ENCODE measurements around the gene SFT2D1.
"Not testable (repeated sequence)": the region's sequence is repeated elsewhere in the genome, so short reads cannot be mapped to it uniquely, and the experiment has no call there.

The SFT2D1 gene

DNA sequence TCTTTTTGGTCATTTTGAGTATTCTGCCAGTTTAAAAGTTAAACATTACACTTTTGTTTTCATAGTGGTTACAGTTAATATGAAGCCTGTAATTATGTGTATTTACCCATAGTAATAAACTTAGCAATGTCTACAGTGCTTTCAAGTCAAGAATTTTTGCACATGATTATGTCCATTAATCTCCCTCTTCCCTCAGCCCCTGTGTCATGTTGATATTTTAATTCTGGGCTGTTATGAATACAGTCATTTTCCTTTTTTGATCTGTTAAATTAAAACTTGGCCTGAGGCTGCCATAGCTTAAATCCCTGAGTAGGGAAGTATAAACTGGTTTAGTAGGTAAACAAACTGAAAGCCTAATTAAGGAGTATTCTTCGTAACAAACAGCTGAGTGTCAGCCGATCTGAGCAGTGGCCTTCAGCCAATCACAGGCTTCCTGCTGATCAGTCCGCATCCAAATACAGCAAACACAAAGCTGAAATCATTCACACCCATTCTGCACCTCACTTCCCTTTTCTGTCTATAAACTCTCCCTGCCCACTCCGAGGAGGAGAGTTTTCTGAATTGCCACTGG is 9.5 kb upstream of the SFT2D1 start:
- DNase-seq (ENCODE audit: low read depth, low spot score), result no peak
- POLR2A ChIA-PET, result no interaction called here
- CTCF ChIA-PET, result no interaction called here
- TF ChIP-seq, protein P1, sequence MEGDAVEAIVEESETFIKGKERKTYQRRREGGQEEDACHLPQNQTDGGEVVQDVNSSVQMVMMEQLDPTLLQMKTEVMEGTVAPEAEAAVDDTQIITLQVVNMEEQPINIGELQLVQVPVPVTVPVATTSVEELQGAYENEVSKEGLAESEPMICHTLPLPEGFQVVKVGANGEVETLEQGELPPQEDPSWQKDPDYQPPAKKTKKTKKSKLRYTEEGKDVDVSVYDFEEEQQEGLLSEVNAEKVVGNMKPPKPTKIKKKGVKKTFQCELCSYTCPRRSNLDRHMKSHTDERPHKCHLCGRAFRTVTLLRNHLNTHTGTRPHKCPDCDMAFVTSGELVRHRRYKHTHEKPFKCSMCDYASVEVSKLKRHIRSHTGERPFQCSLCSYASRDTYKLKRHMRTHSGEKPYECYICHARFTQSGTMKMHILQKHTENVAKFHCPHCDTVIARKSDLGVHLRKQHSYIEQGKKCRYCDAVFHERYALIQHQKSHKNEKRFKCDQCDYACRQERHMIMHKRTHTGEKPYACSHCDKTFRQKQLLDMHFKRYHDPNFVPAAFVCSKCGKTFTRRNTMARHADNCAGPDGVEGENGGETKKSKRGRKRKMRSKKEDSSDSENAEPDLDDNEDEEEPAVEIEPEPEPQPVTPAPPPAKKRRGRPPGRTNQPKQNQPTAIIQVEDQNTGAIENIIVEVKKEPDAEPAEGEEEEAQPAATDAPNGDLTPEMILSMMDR (IDR thresholded peaks at IDR 0.05; ENCODE audit: insufficient read depth, low read length, missing control alignments), result no peak
- no peak overlapping the region for H3K4me3 ChIP-seq (ENCODE audit: low read depth, low read length)

DNA sequence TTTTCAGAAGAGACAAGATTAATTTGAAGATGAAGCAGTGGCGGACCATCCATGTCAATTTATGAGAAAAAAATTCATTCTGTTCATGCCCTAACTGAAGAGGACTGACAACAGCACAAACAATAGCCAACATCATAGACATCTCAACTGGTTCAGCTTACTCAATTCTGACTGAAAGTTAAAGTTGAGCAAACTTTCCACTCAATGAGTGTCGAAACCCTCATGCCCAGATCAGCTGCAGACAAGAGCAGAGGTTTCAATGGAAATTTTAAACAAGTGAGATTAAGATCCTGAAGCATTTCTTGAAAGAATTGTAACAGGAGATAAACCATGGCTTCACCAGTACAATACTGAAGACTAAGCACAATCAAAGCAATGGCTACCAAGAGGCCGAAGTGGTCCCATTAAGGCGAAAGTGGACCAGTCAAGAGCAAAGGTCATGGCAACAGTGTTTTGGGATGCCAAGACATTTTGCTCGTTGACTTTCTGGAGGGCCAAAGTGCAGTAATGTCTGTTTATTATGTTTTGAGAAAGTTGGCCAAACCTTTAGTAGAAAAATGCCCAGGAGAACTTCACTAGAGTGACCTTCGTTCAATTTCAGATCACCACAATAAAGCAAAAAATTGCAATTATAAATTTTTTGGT is 6.1 kb upstream of the SFT2D1 start:
- CTCF ChIA-PET, result no interaction called here
- H3K4me3 ChIP-seq (ENCODE audit: low read depth, low read length), result no peak overlapping the region
- no peak for DNase-seq (ENCODE audit: low read depth, low spot score)
- POLR2A ChIA-PET, result no interaction called here
- TF ChIP-seq, protein P1 (IDR thresholded peaks at IDR 0.05; ENCODE audit: insufficient read depth, low read length, missing control alignments), result no peak

DNA sequence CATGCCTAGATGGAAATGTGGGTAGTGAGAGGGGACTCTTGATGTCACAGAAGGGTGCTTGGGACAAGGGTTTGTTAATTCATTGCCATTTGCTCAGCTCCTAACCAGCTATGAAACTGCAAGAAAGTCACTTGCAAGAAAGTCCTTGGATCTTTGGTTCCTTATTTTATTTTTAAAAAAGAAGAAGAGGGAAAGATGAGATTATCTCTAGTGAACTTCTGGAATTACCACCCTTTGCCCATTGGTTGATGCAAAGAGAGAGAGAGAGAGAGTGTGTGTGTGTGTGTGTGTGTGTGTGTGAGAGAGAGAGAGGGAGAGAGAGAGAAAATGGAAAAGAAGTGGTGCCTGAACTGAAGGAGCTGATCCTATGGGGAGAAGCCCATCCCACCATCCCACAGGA is 4.6 kb upstream of the SFT2D1 start:
- TF ChIP-seq, protein P1 (IDR thresholded peaks at IDR 0.05; ENCODE audit: insufficient read depth, low read length, missing control alignments), result no peak
- ChIA-PET POLR2A (no interaction called here), CTCF (no interaction called here)
- H3K4me3 ChIP-seq (ENCODE audit: low read depth, low read length), result no peak overlapping the region
- no peak for DNase-seq (ENCODE audit: low read depth, low spot score)

DNA sequence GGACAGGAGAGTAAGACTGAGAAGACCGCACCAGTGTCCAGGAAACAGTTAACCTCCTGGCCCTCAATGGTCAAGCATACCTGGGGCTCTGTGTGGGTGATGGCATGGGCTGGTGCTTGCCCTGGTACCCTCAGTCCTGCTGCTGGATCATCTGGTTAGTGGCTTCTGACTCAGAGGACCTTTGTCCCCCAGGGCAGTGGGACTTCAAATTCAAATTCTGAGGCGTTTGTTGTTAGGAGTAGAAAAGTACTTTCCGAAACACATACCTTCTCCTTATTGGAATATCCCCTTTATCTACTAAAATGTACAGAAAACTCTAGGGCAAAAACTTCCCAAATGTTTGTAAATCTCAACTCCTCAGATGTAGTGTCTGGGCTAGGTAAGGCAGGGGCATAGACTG is 4.1 kb upstream of the SFT2D1 start:
- no peak for DNase-seq (ENCODE audit: low read depth, low spot score)
- CTCF ChIA-PET, result no interaction called here
- no peak overlapping the region for H3K4me3 ChIP-seq (ENCODE audit: low read depth, low read length)
- POLR2A ChIA-PET, result no interaction called here
- TF ChIP-seq, protein P1 (IDR thresholded peaks at IDR 0.05; ENCODE audit: insufficient read depth, low read length, missing control alignments), result no peak

DNA sequence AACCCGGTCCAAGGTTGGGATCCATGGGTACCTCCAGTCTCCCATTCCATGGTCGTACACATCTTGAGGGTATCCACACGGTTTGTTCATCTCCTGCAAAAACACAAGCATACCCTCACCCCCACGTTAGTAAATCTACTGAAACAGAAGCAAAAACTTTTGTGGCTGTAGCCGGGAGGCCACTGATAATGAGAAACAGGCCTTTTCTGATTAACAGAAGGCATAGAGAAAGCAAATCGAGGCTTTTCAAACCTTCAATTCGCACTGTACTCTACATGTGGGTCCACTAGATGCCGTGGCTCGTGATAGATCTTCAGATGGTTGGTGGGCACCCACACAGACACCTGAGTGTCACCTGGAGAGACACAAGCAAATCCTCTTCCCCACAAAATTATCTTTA is 3.3 kb upstream of the SFT2D1 start:
- POLR2A ChIA-PET; H3K4me3 ChIP-seq (ENCODE audit: low read depth, low read length); DNase-seq (ENCODE audit: low read depth, low spot score): not testable (repeated sequence)
- CTCF ChIA-PET, result interaction anchor here (2.9 kb wide), 1 partner anchor 32 kb away, joined by 11 read pairs; no protein-coding TSS in a partner anchor

DNA sequence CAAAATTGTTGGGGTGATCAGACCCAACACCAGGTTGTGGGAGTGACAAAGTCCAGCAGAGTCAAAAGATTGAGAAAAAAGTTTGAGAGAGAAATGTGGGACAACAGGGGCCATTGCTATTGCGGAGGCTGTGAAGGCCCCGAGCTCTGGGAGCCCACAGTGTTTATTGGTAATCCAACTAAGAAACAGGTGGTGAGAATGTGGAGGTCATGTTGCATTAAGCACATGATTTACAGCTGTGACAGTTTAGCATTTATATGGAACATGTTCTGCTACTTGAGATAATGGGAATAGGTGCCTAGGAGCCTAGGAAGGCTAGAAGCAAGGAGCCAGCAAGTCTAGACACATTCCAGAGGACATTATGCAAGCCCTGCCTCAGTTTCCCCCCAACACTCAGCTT is 2.6 kb upstream of the SFT2D1 start:
- POLR2A ChIA-PET; DNase-seq (ENCODE audit: low read depth, low spot score): not testable (repeated sequence)
- CTCF ChIA-PET, result interaction anchor here (2.9 kb wide), 1 partner anchor 31 kb away, joined by 11 read pairs; no protein-coding TSS in a partner anchor

DNA sequence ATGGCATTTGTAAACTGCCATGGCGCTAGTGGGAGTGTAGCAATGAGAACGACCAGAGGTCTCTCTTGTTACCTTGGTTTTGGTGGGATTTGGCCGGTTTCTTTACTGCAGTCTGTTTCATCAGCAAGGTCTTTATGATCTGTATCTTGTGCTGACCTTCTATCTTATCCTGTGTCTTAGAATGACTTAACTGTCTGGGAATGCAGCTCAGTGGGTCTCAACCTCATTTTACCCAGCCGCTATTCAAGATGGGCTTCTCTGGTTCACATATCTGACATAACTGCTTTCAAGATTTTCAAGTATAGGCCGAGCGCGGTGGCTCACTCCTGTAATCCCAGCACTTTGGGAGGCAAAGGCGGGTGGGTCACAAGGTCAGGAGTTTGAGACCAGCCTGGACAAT is 1.9 kb upstream of the SFT2D1 start:
- H3K4me3 ChIP-seq (ENCODE audit: low read depth, low read length), result no peak overlapping the region
- no peak for DNase-seq (ENCODE audit: low read depth, low spot score)
- TF ChIP-seq, protein P1 (IDR thresholded peaks at IDR 0.05; ENCODE audit: insufficient read depth, low read length, missing control alignments), result no peak
- POLR2A ChIA-PET, result no interaction called here
- CTCF ChIA-PET, result interaction anchor here (2.9 kb wide), 1 partner anchor 31 kb away, joined by 11 read pairs; no protein-coding TSS in a partner anchor

More for the DNA sequence above, 2.6 kb upstream of the SFT2D1 start:
- not testable (repeated sequence) for H3K4me3 ChIP-seq (ENCODE audit: low read depth, low read length)
